ENCODE results near the gene GULP1.

The GULP1 gene

DNA sequence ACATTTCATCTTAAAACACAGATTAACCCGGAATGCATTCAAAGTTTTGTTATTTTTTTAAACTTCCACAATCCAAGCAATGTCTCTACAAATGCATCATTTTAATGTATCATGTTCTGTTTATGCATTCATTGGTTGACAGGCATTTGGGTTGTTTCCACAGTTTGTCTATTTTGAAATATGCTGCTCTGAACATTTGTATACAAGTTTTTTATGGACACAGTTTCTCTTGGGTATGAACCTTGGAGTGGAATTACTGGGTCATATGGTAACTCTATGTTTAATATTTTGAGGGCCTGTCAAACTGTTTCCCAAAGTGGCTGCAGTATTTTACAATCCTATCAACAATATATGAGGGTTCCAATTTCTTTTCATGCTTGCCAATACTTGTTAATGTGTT lies 57.3 kb downstream of the GULP1 start:
- no peaks in the 10 kb centered on the region for H3K27me3 ChIP-seq (ENCODE audit: insufficient read depth, poor library complexity, severe bottlenecking)
- no peak overlapping the region for H3K4me3 ChIP-seq (replicated peaks; ENCODE audit: insufficient read depth, low read length)
- TF ChIP-seq POLR2AphosphoS5 (IDR thresholded peaks at IDR 0.05; ENCODE audit: low read depth) (no peak), CTCF (IDR thresholded peaks at IDR 0.05; ENCODE audit: insufficient read depth, low read length) (no peak), REST (IDR thresholded peaks at IDR 0.05; ENCODE audit: insufficient replicate concordance, low read depth) (no peak), SPI1 (IDR thresholded peaks at IDR 0.05; ENCODE audit: borderline replicate concordance, low read depth) (no peak), GABPA (IDR thresholded peaks at IDR 0.05; ENCODE audit: low read depth) (no peak)
- DNase-seq (ENCODE audit: low read depth in 1 of 2, low spot score in 1 of 2): no peak
- no peak overlapping the region for H3K27ac ChIP-seq (replicated peaks)

DNA sequence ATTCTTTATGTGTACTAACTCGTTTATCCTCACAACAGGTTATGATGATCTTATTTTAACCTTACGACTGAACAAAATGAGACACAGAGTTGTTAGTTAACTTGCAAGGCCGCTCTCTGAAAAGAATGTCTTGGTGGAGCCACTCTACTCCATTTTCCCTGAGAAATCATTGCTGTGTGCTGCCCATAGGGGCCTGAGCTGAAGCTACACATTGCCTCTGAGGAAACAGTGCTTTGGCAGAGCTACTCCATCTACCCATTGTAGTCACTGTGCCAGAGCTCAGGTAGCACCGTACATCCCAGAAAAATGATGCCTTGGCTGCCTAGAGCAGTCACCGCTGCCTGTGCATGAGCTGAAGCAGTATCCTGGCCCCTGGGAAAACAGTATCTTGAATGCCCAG lies 61.6 kb downstream of the GULP1 start:
- Histone ChIP-seq H3K27ac (replicated peaks) (no peak overlapping the region), H3K27me3 (ENCODE audit: insufficient read depth, poor library complexity, severe bottlenecking) (no peaks in the 10 kb centered on the region), H3K4me3 (replicated peaks; ENCODE audit: insufficient read depth, low read length) (no peak overlapping the region)
- DNase-seq (ENCODE audit: low read depth in 1 of 2, low spot score in 1 of 2): no peak
- TF ChIP-seq CTCF (IDR thresholded peaks at IDR 0.05; ENCODE audit: insufficient read depth, low read length) (no peak), REST (IDR thresholded peaks at IDR 0.05; ENCODE audit: insufficient replicate concordance, low read depth) (no peak), SPI1 (IDR thresholded peaks at IDR 0.05; ENCODE audit: borderline replicate concordance, low read depth) (no peak), GABPA (IDR thresholded peaks at IDR 0.05; ENCODE audit: low read depth) (no peak), POLR2AphosphoS5 (IDR thresholded peaks at IDR 0.05; ENCODE audit: low read depth) (no peak)

DNA sequence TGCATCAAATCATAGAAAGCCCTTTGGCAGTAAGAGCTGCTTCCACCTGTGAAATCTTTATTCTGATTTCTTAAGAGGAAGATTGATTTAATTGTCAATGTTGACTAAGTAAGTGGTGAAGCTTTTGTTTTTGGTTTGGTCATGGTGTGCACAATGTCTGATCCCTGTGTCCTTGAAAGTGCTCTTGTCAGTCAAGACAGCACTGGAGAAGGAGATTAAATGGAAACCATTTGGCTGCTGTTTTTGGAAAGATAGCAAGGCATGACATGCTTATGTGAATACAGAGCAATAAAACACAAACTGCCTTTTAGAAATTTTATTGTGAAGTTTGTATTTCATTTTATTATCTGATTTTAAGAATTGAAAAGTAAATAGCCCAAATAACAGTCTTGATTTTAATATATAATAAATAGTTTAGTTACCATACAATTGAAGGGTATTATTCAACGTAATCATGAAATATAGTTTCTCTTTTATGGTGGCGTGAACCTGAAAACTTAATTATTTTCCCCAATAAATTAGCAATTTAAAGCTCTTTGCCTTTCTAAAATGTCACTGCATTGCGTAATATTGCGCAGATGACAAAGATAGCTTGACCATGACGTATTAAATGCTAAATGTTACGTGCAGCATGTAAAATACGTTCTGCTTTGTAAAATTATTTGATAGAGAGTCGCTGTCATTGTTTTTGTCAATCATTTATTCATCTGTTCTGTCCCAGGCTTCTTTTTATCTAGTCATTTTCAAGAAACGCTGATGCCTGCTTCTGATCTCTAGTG lies 69.0 kb downstream of the GULP1 start:
- DNase-seq (ENCODE audit: low read depth in 1 of 2, low spot score in 1 of 2): no peak
- H3K4me3 ChIP-seq (replicated peaks; ENCODE audit: insufficient read depth, low read length): no peak overlapping the region
- no peak overlapping the region for H3K27ac ChIP-seq (replicated peaks)
- TF ChIP-seq GABPA (IDR thresholded peaks at IDR 0.05; ENCODE audit: low read depth) (no peak), CTCF (IDR thresholded peaks at IDR 0.05; ENCODE audit: insufficient read depth, low read length) (no peak), SPI1 (IDR thresholded peaks at IDR 0.05; ENCODE audit: borderline replicate concordance, low read depth) (no peak), POLR2AphosphoS5 (IDR thresholded peaks at IDR 0.05; ENCODE audit: low read depth) (no peak), REST (IDR thresholded peaks at IDR 0.05; ENCODE audit: insufficient replicate concordance, low read depth) (no peak)
- H3K27me3 ChIP-seq (ENCODE audit: insufficient read depth, poor library complexity, severe bottlenecking): no peaks in the 10 kb centered on the region
